ENCODE data around the gene ZBTB44. TPM values are rescaled to one million over a fixed set of nuclear protein-coding genes. Genes with fewer than 3 reads are reported as not detected.
"Not testable (repeated sequence)": the region's sequence is repeated elsewhere in the genome, so short reads cannot be mapped to it uniquely, and the experiment has no call there.

ZBTB44 gene
- total RNA-seq, 1 experiment from 2014 or later, result 27.5 TPM

- no TSS peak for BruUV-seq (replicated peaks)
- ChIA-PET CTCF (no interaction called here), POLR2A (ENCODE audit: unreplicated experiment) (no interaction called here)
- Histone ChIP-seq H3F3A (ENCODE audit: low read length, unreplicated experiment) (no peaks in the 10 kb centered on the region), H3K9me2 (replicated peaks; ENCODE audit: low read length) (no peaks in the 10 kb centered on the region), H3K4me3 (ENCODE audit: low read length) (no peak overlapping the region), H2AFZ (ENCODE audit: low read length) (no peak overlapping the region), H3K27me3 (ENCODE audit: low read length) (no peaks in the 10 kb centered on the region), H3K4me1 (ENCODE audit: insufficient read depth, low read length) (no peaks in the 10 kb centered on the region), H3K9me3 (ENCODE audit: low read length) (no peaks in the 10 kb centered on the region), H3K36me3 (ENCODE audit: low read depth, low read length) (peaks cover 35% of the 10 kb centered on the region), H3K4me2 (ENCODE audit: low read length) (no peak overlapping the region), H3K9ac (ENCODE audit: low read length) (no peak overlapping the region), H3K27ac (ENCODE audit: low read length) (no peak overlapping the region), H3K79me2 (ENCODE audit: low read length) (no peaks in the 10 kb centered on the region), H4K20me1 (ENCODE audit: low read length) (no peaks in the 10 kb centered on the region)
- no peak for TF ChIP-seq EZH2 (IDR thresholded peaks at IDR 0.05; ENCODE audit: low read length, unreplicated experiment)
- TF ChIP-seq EZH2phosphoT487 (IDR thresholded peaks at IDR 0.05; ENCODE audit: borderline replicate concordance, low read length), result no peak
- no peak for TF ChIP-seq CTCF (conservative IDR thresholded peaks at IDR 0.05; ENCODE audit: low read depth, low read length)
- no peak for DNase-seq
- intact Hi-C loops (cut with micrococcal nuclease), result no loop called here
- no peak for ATAC-seq
Observed at GRCh38 chr11:130194241-130195023, 120.3 kb downstream of the ZBTB44 start.

- BruUV-seq (replicated peaks); ATAC-seq; H3K27ac ChIP-seq (ENCODE audit: low read length); H3K4me1 ChIP-seq (ENCODE audit: insufficient read depth, low read length); H3K9ac ChIP-seq (ENCODE audit: low read length); intact Hi-C loops (cut with micrococcal nuclease); H2AFZ ChIP-seq (ENCODE audit: low read length); H3K79me2 ChIP-seq (ENCODE audit: low read length); H3F3A ChIP-seq (ENCODE audit: low read length, unreplicated experiment); POLR2A ChIA-PET (ENCODE audit: unreplicated experiment); H3K4me3 ChIP-seq (ENCODE audit: low read length); H3K9me3 ChIP-seq (ENCODE audit: low read length); H3K27me3 ChIP-seq (ENCODE audit: low read length); H3K4me2 ChIP-seq (ENCODE audit: low read length); H4K20me1 ChIP-seq (ENCODE audit: low read length); H3K9me2 ChIP-seq (replicated peaks; ENCODE audit: low read length); DNase-seq: not testable (repeated sequence)
- CTCF ChIA-PET, result interaction anchor here (0.6 kb wide), 1 partner anchor 238 kb away, joined by 3 read pairs; no protein-coding TSS in a partner anchor
- H3K36me3 ChIP-seq (ENCODE audit: low read depth, low read length), result peaks cover 27% of the 10 kb centered on the region
Observed at GRCh38 chr11:130193551-130193950, 121.2 kb downstream of the ZBTB44 start.

DNA sequence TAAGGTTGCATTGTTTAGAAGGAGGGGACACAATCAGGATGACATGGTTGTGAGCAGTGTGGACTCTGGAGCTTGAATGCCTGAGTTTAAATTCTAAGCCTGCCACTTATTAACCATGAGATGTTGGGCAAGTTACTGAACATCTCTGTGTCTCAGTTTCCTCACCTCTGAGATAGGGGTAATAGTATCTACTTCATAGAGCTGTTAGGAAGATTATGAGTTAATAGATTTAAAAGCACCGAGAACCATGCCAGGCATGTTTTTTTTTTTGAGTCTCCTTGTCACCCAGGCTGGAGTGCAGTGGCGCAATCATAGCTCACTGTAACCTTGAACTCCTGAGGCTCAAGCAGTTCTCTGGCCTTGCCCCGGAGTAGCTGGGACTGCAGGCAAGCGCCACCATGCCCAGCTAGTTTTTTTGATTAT is 121.9 kb downstream of the ZBTB44 start:
- CTCF ChIA-PET, result interaction anchor here (0.6 kb wide), 1 partner anchor 239 kb away, joined by 3 read pairs; no protein-coding TSS in a partner anchor
- Histone ChIP-seq H4K20me1 (ENCODE audit: low read length) (no peaks in the 10 kb centered on the region), H3K9me2 (replicated peaks; ENCODE audit: low read length) (no peaks in the 10 kb centered on the region), H3K4me1 (ENCODE audit: insufficient read depth, low read length) (no peaks in the 10 kb centered on the region), H3F3A (ENCODE audit: low read length, unreplicated experiment) (no peaks in the 10 kb centered on the region), H2AFZ (ENCODE audit: low read length) (no peak overlapping the region), H3K4me2 (ENCODE audit: low read length) (no peak overlapping the region), H3K9ac (ENCODE audit: low read length) (no peak overlapping the region), H3K36me3 (ENCODE audit: low read depth, low read length) (peaks cover 22% of the 10 kb centered on the region), H3K27me3 (ENCODE audit: low read length) (no peaks in the 10 kb centered on the region), H3K27ac (ENCODE audit: low read length) (no peak overlapping the region), H3K4me3 (ENCODE audit: low read length) (no peak overlapping the region), H3K9me3 (ENCODE audit: low read length) (no peaks in the 10 kb centered on the region), H3K79me2 (ENCODE audit: low read length) (peaks cover 2% of the 10 kb centered on the region)
- POLR2A ChIA-PET (ENCODE audit: unreplicated experiment), result interaction anchor here (0.6 kb wide), 1 partner anchor 202 kb away, joined by 4 read pairs; no protein-coding TSS in a partner anchor
- no peak for ATAC-seq
- no TSS peak for BruUV-seq (replicated peaks)
- no peak for DNase-seq
- no peak for TF ChIP-seq CTCF (conservative IDR thresholded peaks at IDR 0.05; ENCODE audit: low read depth, low read length)
- TF ChIP-seq EZH2 (IDR thresholded peaks at IDR 0.05; ENCODE audit: low read length, unreplicated experiment), result no peak
- no peak for TF ChIP-seq EZH2phosphoT487 (IDR thresholded peaks at IDR 0.05; ENCODE audit: borderline replicate concordance, low read length)
- intact Hi-C loops (cut with micrococcal nuclease), result no loop called here

All from PC-3 (cell line).